Stimulated activated CD4-positive, alpha-beta T cell treated with anti-CD3 and anti-CD28 coated beads, TNF-alpha, amount 100 ng/mL, for 48 hours (primary cell): ENCODE data around the gene SLC41A2.

Experiments used
- DNase-seq, 3 donors: peaks; one replicate each; pipeline ENCODE4 v3.0.0-alpha.2; 2020; ENCODE audit warnings: low read depth in 3 of 3

The SLC41A2 gene

GRCh38 chr12:104930388-104931326 is 27.4 kb downstream of the SLC41A2 start:
- peak; percentile 22 to 35 (median 33) for DNase-seq

DNA sequence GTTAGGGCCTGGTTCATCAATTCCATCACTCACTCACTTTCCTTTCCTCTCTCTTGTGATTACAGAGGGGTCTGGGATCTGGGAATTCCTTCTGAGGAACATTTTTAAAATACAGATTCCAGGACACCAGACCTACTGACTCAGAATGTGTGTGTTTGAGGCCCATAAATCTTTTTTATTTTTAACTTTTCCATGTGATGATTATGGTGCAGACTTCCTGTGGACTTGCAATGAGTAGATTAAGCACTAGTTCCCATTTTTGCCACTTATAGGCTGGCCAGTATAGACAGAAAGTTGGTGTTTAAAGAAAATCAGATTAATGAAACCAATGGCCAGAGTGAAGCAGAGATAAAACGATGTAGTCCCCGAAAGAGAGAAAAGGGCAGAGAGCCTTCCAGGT is 28.1 kb downstream of the SLC41A2 start:
- no peak for DNase-seq

DNA sequence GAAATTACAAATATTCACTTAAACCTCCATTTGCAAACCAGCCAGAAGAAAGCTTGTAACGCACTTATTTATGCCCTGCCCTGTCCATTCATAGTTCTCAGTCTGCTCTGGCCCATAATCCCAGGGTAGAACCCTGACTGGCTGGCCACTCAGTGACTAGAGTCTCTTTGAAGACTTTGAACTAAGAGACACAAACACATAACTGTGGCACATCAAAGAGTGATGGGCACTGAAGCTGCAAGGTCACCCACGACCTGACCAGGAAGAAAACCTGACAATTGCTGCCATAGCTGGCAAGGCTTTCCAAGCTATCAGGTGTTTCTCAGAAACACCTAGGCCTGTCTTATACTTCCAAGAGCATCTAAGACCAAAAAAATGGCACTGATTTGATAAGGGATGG is 28.7 kb downstream of the SLC41A2 start:
- DNase-seq: no peak

DNA sequence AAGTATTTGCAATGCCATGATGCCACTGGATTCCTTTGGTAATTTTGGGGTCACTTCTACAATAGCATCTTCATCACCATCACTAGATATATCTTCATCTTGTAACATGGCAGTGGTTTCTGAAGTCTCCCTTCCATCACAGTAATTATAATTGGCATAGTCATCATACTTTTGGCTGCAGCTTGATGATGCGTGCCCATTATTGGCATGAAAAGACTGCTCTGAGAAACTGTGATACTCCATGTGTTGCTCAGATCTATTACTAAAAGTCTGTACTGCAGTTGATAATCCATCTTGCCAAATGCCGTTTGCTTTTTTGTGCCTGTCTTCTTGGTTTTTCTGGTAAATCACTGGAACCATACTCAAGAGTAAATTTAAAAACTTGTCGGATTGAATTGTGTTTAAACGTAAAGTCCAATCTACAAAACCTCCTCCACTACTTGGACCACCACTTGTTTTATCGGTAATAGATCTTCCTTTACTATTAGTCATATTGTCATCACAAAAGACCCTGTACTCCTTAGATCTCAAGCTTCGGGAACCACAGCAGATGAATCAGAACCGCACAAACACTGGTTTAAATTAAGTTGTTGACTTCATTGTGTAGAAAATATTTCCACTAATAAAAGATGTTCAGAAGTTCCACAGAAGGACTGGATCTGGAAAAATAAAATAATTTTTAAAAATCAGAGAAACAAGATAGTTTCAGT is 29.9 kb downstream of the SLC41A2 start:
- no peak for DNase-seq

DNA sequence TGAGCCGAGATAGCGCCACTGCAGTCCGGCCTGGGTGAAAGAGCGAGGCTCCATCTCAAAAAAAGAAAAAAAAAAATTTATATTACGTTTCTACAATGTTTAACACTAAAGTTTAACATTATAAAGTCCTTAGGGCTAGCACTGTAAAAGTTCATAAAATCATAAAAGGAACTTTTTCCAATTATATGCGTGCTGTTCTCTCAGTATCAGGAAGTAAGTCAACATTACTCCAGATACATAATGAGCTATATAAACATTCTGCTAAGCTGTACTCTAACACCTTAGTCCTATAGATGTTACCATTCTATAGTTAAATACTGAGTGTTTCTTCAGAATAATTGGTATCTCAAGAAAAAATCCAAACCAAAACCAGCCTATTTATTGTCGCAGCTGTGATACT is 32.6 kb downstream of the SLC41A2 start:
- no peak for DNase-seq

DNA sequence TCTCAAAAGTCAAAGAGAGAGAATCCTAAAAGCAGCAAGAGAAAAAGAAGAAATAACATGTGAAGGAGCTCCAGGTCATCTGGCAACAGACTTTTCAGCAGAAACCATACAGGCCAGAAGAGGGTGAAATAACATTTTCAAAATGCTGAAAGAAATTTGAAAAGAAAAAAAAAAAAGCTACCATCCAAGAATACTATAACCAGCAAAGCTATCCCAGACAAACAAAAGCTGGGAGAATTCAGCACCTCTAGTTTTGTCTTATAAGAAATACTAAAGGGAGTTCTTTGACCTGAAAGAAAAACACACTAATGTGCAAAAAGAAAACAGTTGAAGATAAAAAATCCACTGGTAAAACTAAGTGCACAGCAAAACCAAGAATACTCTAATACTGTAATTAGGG is 36.8 kb downstream of the SLC41A2 start:
- DNase-seq: no peak

DNA sequence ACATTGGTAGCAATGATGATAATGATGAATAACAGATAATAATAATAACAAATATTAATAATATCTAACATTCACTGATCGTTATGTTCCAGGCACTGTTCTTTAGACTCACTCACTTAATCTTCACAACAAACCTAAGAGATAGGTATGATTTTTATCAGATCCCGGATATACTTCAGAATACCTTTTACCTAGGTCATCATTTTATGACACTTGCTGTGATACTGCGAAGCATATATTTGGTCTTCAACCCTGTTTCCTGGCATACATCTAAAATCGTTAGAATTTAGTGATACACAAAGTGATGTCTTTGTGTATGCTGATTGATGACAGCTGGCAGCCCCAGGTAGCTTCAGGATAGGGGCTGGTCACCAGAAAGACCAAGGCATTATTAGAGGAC is 46.1 kb downstream of the SLC41A2 start:
- DNase-seq: no peak

DNA sequence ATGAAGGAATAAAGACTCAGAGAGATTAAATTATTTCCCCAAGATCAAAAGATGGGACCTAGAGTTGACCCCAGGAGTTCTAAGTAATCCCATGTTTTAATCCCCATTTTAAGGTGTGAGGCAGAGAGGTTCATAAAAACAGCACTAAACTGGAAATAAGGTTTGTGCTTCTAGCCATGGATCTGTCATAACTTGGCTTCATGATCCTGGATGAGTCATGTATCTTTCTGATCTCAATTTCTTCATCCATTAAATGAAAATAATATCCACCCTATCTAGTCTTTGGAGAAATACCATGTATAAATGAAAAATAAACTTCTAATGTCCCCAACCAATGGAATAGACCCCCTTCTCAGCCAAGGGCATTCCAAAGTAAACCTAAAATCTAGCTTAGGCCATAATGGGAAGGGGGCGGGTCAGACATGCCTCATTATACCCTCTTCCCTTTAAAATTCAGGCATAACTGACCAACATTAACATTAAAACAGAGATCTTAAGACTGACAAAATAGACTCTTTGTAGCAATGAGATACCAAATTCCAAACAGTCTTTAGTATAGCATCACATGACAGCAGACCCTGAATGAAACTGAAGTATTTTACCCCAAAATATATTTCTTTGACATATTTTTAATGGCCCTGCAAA is 47.8 kb downstream of the SLC41A2 start:
- DNase-seq: no peak

DNA sequence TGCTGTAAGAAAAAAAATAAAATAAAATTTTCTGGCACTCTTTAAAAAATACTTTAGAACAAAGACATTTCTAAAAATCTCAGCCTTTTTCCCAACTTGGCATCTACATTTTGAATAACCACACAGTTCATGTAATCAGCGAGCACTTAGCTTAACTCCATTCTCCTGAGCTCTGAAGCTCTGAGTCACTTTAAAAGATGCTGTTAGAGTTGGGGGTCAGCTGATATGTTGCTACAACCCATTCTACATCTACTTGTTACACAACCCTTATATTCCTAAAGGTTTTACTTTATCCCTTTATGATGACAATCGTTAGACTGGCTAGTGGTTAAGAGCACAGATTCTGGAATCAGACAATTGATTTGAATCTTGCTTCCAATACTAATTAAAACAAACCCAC is 48.3 kb downstream of the SLC41A2 start:
- DNase-seq: no peak
